OCI-LY7 (cell line): Measurements from ENCODE around the gene PSMG4.

ENCODE experiments used
- EZH2phosphoT487 ChIP-seq: fragments of 200-600 bp; sonication (generic); IDR thresholded peaks from 2 replicates; pipeline ENCODE4 v1.6.1; 2018; ENCODE audit warnings: low read depth, borderline replicate concordance, mild to moderate bottlenecking, mixed run types, antibody characterized with exemption, low read length, moderate library complexity, mixed read lengths
- TF ChIP-seq, protein P1 (sequence below): fragments of 200-600 bp; sonication (generic); conservative IDR thresholded peaks from 2 replicates; pipeline ENCODE4 v1.5.1; 2014; ENCODE audit warnings: mild to moderate bottlenecking, antibody characterized with exemption, low read length, moderate library complexity, mixed read lengths

DNA sequence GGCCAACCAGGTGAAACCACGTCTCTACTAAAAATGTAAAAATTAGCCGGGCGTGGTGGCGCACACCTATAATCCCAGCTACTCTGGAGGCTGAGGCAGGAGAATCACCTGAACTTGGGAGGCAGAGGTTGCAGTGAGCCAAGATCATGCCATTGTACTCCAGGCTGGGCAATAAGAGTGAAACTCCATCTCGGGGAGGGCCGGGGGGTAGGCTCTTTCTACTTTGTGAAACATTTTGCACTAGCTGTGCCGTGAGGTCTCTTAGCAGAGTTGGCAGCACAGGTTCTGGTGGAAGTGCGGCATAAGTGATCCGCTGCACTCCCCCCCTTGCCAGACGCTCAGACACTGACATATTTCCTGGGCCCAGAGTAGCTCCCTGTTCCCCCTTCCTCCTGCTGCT, 24.5 kb downstream of the PSMG4 start:
- TF ChIP-seq, protein P1, sequence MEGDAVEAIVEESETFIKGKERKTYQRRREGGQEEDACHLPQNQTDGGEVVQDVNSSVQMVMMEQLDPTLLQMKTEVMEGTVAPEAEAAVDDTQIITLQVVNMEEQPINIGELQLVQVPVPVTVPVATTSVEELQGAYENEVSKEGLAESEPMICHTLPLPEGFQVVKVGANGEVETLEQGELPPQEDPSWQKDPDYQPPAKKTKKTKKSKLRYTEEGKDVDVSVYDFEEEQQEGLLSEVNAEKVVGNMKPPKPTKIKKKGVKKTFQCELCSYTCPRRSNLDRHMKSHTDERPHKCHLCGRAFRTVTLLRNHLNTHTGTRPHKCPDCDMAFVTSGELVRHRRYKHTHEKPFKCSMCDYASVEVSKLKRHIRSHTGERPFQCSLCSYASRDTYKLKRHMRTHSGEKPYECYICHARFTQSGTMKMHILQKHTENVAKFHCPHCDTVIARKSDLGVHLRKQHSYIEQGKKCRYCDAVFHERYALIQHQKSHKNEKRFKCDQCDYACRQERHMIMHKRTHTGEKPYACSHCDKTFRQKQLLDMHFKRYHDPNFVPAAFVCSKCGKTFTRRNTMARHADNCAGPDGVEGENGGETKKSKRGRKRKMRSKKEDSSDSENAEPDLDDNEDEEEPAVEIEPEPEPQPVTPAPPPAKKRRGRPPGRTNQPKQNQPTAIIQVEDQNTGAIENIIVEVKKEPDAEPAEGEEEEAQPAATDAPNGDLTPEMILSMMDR: no peak
- TF ChIP-seq EZH2phosphoT487: no peak
